Neural cell (in vitro differentiated cells): ENCODE results near the gene DENND5A. TPM values are rescaled to one million over a fixed set of nuclear protein-coding genes. Genes with fewer than 3 reads are reported as not detected.

Experiments used
- H2AFZ ChIP-seq: fragments of 200-600, 300-800 bp; sonication (generic), shearing (Covaris generic); 2 replicates; pipeline ENCODE4 v1.6.0; 2014; ENCODE audit warnings: low read depth, mild to moderate bottlenecking, antibody characterized with exemption, low read length, moderate library complexity
- H3F3A ChIP-seq: fragments of 200-600 bp; shearing (Covaris generic); 2 replicates; pipeline ENCODE4 v1.6.1; 2016; ENCODE audit warnings: mild to moderate bottlenecking, moderate library complexity, mixed read lengths, antibody characterized with exemption, low read length; ENCODE audit not compliant: insufficient read depth, poor library complexity, severe bottlenecking
- H3K27ac ChIP-seq: fragments of 200-600, 300-800 bp; sonication (generic), shearing (Covaris generic); 2 replicates; pipeline ENCODE4 v1.5.1; 2014; ENCODE audit warnings: mild to moderate bottlenecking, low read length, moderate library complexity
- H3K27me3 ChIP-seq: fragments of 300-800, 200-600 bp; sonication (generic), shearing (Covaris generic); 2 replicates; pipeline ENCODE4 v1.6.0; 2014; ENCODE audit warnings: mild to moderate bottlenecking, low read depth, low read length, moderate library complexity; ENCODE audit not compliant: insufficient read depth
- H3K36me3 ChIP-seq: fragments of 300-800, 200-600 bp; sonication (generic), shearing (Covaris generic); 2 replicates; pipeline ENCODE4 v1.5.1; 2014; ENCODE audit warnings: mild to moderate bottlenecking, antibody characterized with exemption, low read length, moderate library complexity; ENCODE audit not compliant: insufficient read depth
- H3K4me2 ChIP-seq: fragments of 300-800, 200-600 bp; sonication (generic), shearing (Covaris generic); 2 replicates; pipeline ENCODE4 v1.6.0; 2014; ENCODE audit warnings: mild to moderate bottlenecking, low read length
- H3K4me3 ChIP-seq: fragments of 300-800, 200-600 bp; sonication (generic), shearing (Covaris generic); 2 replicates; pipeline ENCODE4 v1.5.1; 2014; ENCODE audit warnings: mild to moderate bottlenecking, low read length, moderate library complexity
- H3K79me2 ChIP-seq: fragments of 200-600 bp; shearing (Covaris generic); replicated peaks from 2 replicates; pipeline ENCODE4 v1.6.0; 2014; ENCODE audit warnings: mild to moderate bottlenecking, low read length, moderate library complexity; ENCODE audit not compliant: insufficient read depth
- H3K9ac ChIP-seq: fragments of 300-800, 200-600 bp; sonication (generic), shearing (Covaris generic); 2 replicates; pipeline ENCODE4 v1.6.1; 2016; ENCODE audit warnings: mild to moderate bottlenecking, low read length, mixed read lengths
- H3K9me2 ChIP-seq: fragments of 200-600 bp; shearing (Covaris generic); 2 replicates; pipeline ENCODE4 v1.6.1; 2016; ENCODE audit warnings: mild to moderate bottlenecking, low read length, mixed read lengths; ENCODE audit not compliant: insufficient read depth
- H3K9me3 ChIP-seq: fragments of 200-600, 300-800 bp; sonication (generic), shearing (Covaris generic); 2 replicates; pipeline ENCODE4 v1.6.1; 2016; ENCODE audit warnings: mild to moderate bottlenecking, mixed run types, low read length, moderate library complexity, mixed read lengths
- H4K20me1 ChIP-seq: fragments of 200-600 bp; shearing (Covaris generic); 2 replicates; pipeline ENCODE4 v1.6.1; 2016; ENCODE audit warnings: mild to moderate bottlenecking, mixed run types; ENCODE audit not compliant: insufficient read depth
- CTCF ChIP-seq: fragments of 450-650 bp; IDR thresholded peaks from 2 replicates; pipeline ENCODE4 v1.5.1; 2014; ENCODE audit warnings: antibody characterized with exemption, mild to moderate bottlenecking, moderate library complexity; ENCODE audit not compliant: poor library complexity, severe bottlenecking
- EP300 ChIP-seq: fragments of 450-650 bp; conservative IDR thresholded peaks from 2 replicates; pipeline ENCODE4 v1.6.1; 2014; ENCODE audit warnings: antibody characterized with exemption, mild to moderate bottlenecking, moderate library complexity; ENCODE audit not compliant: poor library complexity, severe bottlenecking
- EZH2 ChIP-seq: fragments of 200-600, 300-800 bp; shearing (Covaris generic), sonication (generic); IDR thresholded peaks from 2 replicates; pipeline ENCODE4 v1.6.1; 2014; ENCODE audit warnings: antibody characterized with exemption, low read length, borderline replicate concordance, mild to moderate bottlenecking; ENCODE audit not compliant: insufficient read depth, poor library complexity, severe bottlenecking
- MXI1 ChIP-seq: fragments of 450-650 bp; conservative IDR thresholded peaks from 2 replicates; pipeline ENCODE4 v1.6.1; 2014; ENCODE audit warnings: antibody characterized with exemption, mild to moderate bottlenecking; ENCODE audit not compliant: poor library complexity, severe bottlenecking
- POLR2AphosphoS5 ChIP-seq: IDR thresholded peaks from 2 replicates; pipeline ENCODE4 v1.6.1; 2012
- RAD21 ChIP-seq: fragments of 450-650 bp; conservative IDR thresholded peaks from 2 replicates; pipeline ENCODE4 v1.6.1; 2014; ENCODE audit warnings: antibody characterized with exemption, mild to moderate bottlenecking, moderate library complexity
- REST ChIP-seq: IDR thresholded peaks from 2 replicates; pipeline ENCODE4 v1.6.1; 2012; ENCODE audit warnings: borderline replicate concordance
- SMC3 ChIP-seq: fragments of 450-650 bp; conservative IDR thresholded peaks from 2 replicates; pipeline ENCODE4 v1.6.1; 2014; ENCODE audit warnings: antibody characterized with exemption, mild to moderate bottlenecking, moderate library complexity; ENCODE audit not compliant: poor library complexity
- TAF1 ChIP-seq: IDR thresholded peaks from 2 replicates; pipeline ENCODE4 v1.6.1; 2012; ENCODE audit warnings: low read depth
- polyA plus RNA-seq: library from polyadenylated mRNA; depleted of rRNA; stranded (reverse); fragments of >200 nt; gene quantifications from 2 replicates; pipeline ENCODE4 v1.2.3, GENCODE V29; 2014

The DENND5A gene
- polyA plus RNA-seq, 1 donor from 2014 or later, result 75.6 TPM

GRCh38 chr11:9142732-9143131, 122.4 kb downstream of the DENND5A start:
- Histone ChIP-seq H3K4me3 (no peak overlapping the region), H3K27ac (no peak overlapping the region), H3K9ac (no peak overlapping the region)

GRCh38 chr11:9141186-9141585, 124.0 kb downstream of the DENND5A start:
- H3K27me3 ChIP-seq, result no peaks in the 10 kb centered on the region
- no peaks in the 10 kb centered on the region for H3K9me2 ChIP-seq
- H3K36me3 ChIP-seq, result peaks cover 9% of the 10 kb centered on the region
- H3K4me3 ChIP-seq, result no peak overlapping the region
- no peak overlapping the region for H3K27ac ChIP-seq
- H3K9ac ChIP-seq, result no peak overlapping the region
- H3K79me2 ChIP-seq, result no peaks in the 10 kb centered on the region
- no peak overlapping the region for H3K4me2 ChIP-seq
- no peaks in the 10 kb centered on the region for H4K20me1 ChIP-seq
- H2AFZ ChIP-seq, result no peak overlapping the region
- no peaks in the 10 kb centered on the region for H3K9me3 ChIP-seq
- no peaks in the 10 kb centered on the region for H3F3A ChIP-seq
- TF ChIP-seq POLR2AphosphoS5 (no peak), EZH2 (no peak), EP300 (no peak), SMC3 (no peak), REST (no peak), RAD21 (no peak), TAF1 (no peak)

More at GRCh38 chr11:9142732-9143131, 122.4 kb downstream of the DENND5A start:
- H4K20me1 ChIP-seq, result no peaks in the 10 kb centered on the region
- no peak for TF ChIP-seq REST
- no peak for TF ChIP-seq CTCF
- no peak for TF ChIP-seq SMC3
- TF ChIP-seq POLR2AphosphoS5, result no peak
- no peak for TF ChIP-seq EZH2
- no peak for TF ChIP-seq RAD21
- TF ChIP-seq TAF1, result no peak
- TF ChIP-seq MXI1, result no peak
- no peak for TF ChIP-seq EP300
- H3K9me2 ChIP-seq, result no peaks in the 10 kb centered on the region
- H3K36me3 ChIP-seq, result peaks cover 9% of the 10 kb centered on the region
- H3K79me2 ChIP-seq, result no peaks in the 10 kb centered on the region
- H3F3A ChIP-seq, result no peaks in the 10 kb centered on the region
- H3K27me3 ChIP-seq, result no peaks in the 10 kb centered on the region
- no peak overlapping the region for H2AFZ ChIP-seq
- no peak overlapping the region for H3K4me2 ChIP-seq
- H3K9me3 ChIP-seq, result no peaks in the 10 kb centered on the region
